Activated CD8-positive, alpha-beta memory T cell treated with anti-CD3 and anti-CD28 coated beads, Interleukin-2, amount 10 ng/mL, durations not matched to agents 7 days and 5 days (primary cell): ENCODE results near the gene ZNF606. TPM values are rescaled to one million over a fixed set of nuclear protein-coding genes. Genes with fewer than 3 reads are reported as not detected.
A peak's percentile ranks its signal among the peaks of the same experiment; 100 is the strongest.

ENCODE experiments used
- ATAC-seq: fragments of 150-1000 bp; cut with Tn5 transposase; one replicate; pipeline ENCODE4 v1.10.0; 2021; ENCODE audit warnings: moderate library complexity
- CTCF ChIA-PET: fragments of 350-600 bp; sonication (Branson Sonifier 250); formaldehyde crosslinking; loops from one replicate; lab custom pipeline; 2021; ENCODE audit warnings: antibody characterized with exemption; lab: Charles Lee
- DNase-seq: peaks from one replicate; pipeline ENCODE4 v3.0.0-alpha.2; 2020
- H3K27ac Mint-ChIP-seq: one replicate; pipeline ENCODE4 v1.8.0; 2021; ENCODE audit warnings: mild to moderate bottlenecking, mixed read lengths
- H3K27me3 Mint-ChIP-seq: one replicate; pipeline ENCODE4 v1.8.0; 2021; ENCODE audit warnings: mixed read lengths
- H3K36me3 Mint-ChIP-seq: one replicate; pipeline ENCODE4 v1.8.0; 2021; ENCODE audit warnings: mild to moderate bottlenecking, mixed read lengths
- H3K4me1 Mint-ChIP-seq: one replicate; pipeline ENCODE4 v1.8.0; 2021; ENCODE audit warnings: mixed read lengths
- H3K4me3 Mint-ChIP-seq: one replicate; pipeline ENCODE4 v1.8.0; 2021; ENCODE audit warnings: mild to moderate bottlenecking, moderate library complexity, mixed read lengths
- H3K9me3 Mint-ChIP-seq: one replicate; pipeline ENCODE4 v1.8.0; 2022; ENCODE audit warnings: low read depth, mixed read lengths
- total RNA-seq, 2 experiments: library from RNA; stranded (reverse); gene quantifications; one replicate each; pipeline ENCODE4 v1.2.3, GENCODE V29; 2021

The ZNF606 gene
- total RNA-seq, 2 experiments from 2014 or later, result 11.6 to 12.8 TPM

DNA sequence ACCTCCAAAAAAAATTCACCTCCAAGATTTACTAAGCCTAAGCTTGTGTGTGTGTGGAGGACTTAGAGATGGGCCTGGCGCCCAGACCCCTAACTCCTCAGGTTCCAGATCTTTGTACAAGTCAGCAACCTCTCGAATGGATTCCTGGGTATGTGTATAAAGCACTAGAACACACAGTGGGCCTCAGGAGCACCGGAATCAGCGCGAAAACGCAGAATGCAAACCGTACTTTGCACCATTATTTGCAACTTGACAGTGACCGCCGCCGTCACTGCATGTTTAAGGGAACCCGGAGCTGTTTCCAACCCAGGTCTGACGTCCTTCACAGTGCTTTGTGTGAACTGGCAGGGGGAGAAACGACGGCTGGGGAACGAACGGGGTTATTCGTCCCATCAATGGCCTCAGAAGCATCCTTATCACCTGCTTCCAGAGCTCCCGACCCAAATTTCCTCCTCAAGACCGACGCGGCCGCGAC, 688 bp downstream of the ZNF606 start:
- Mint-ChIP-seq H3K36me3 (peaks cover 85% of the 10 kb centered on the region), H3K4me3 (peak overlapping the region; percentile 80), H3K4me1 (peaks cover 28% of the 10 kb centered on the region), H3K27ac (peak overlapping the region; percentile 83), H3K9me3 (peaks cover 37% of the 10 kb centered on the region), H3K27me3 (no peaks in the 10 kb centered on the region)
- peak; percentile 14 for ATAC-seq
- CTCF ChIA-PET, result no interaction called here
- peak; percentile 55 for DNase-seq

DNA sequence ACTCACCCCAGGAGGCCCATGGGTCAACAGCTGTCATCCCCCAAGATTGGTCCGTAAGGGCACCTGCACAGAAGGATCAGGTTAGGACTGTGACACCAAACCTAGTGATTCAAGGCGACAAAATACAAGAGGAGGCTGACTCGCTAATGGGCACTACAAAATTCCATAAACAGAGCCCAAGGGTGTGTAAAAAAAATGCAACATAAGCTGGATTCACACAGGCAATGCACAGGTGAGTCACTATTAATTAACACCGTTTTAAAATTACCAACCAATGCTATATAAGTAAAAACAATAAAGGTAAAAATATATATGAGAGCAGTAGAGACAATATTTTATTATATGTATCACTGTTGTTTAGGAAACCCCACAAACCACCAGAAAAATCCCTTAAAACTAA, 1.9 kb downstream of the ZNF606 start:
- peaks cover 36% of the 10 kb centered on the region for H3K9me3 Mint-ChIP-seq
- peaks cover 83% of the 10 kb centered on the region for H3K36me3 Mint-ChIP-seq
- ATAC-seq (no peak), DNase-seq (no peak)
- H3K27ac Mint-ChIP-seq, result no peak overlapping the region
- CTCF ChIA-PET, result interaction anchor here (1.0 kb wide), 1 partner anchor 31 kb away, joined by 3 read pairs; no protein-coding TSS in a partner anchor
- no peaks in the 10 kb centered on the region for H3K27me3 Mint-ChIP-seq
- H3K4me3 Mint-ChIP-seq, result no peak overlapping the region
- H3K4me1 Mint-ChIP-seq, result peaks cover 28% of the 10 kb centered on the region

GRCh38 chr19:57992841-57993240, 9.8 kb downstream of the ZNF606 start:
- peaks cover 68% of the 10 kb centered on the region for H3K36me3 Mint-ChIP-seq
- DNase-seq (no peak), ATAC-seq (no peak)
- peaks cover 52% of the 10 kb centered on the region for H3K9me3 Mint-ChIP-seq
- CTCF ChIA-PET, result no interaction called here
- H3K4me3 Mint-ChIP-seq, result no peak overlapping the region
- H3K27ac Mint-ChIP-seq, result no peak overlapping the region
- H3K4me1 Mint-ChIP-seq, result no peaks in the 10 kb centered on the region
- no peaks in the 10 kb centered on the region for H3K27me3 Mint-ChIP-seq

- Mint-ChIP-seq H3K4me1 (no peaks in the 10 kb centered on the region), H3K27me3 (no peaks in the 10 kb centered on the region), H3K27ac (no peak overlapping the region), H3K4me3 (no peak overlapping the region), H3K36me3 (peaks cover 62% of the 10 kb centered on the region), H3K9me3 (peaks cover 53% of the 10 kb centered on the region)
- DNase-seq (no peak), ATAC-seq (no peak)
- CTCF ChIA-PET, result no interaction called here
Observed at GRCh38 chr19:57978586-57979289, 23.9 kb downstream of the ZNF606 start.

GRCh38 chr19:57974434-57974833, 28.2 kb downstream of the ZNF606 start, which contains the start of gene C19orf18:
C19orf18 (minus strand) TSS chr19:57974534; CDS start chr19:57974432, 102 bp downstream.
- Mint-ChIP-seq H3K9me3 (peaks cover 47% of the 10 kb centered on the region), H3K27ac (no peak within 1 kb of the TSS), H3K27me3 (no peaks in the 10 kb centered on the region), H3K4me3 (no peak within 1 kb of the TSS), H3K4me1 (no peaks in the 10 kb centered on the region), H3K36me3 (peaks cover 25% of the 10 kb centered on the region)
- CTCF ChIA-PET, result no interaction called here
- no peak for DNase-seq
- no peak for ATAC-seq

GRCh38 chr19:57964761-57965160, 37.9 kb downstream of the ZNF606 start:
- peaks cover 25% of the 10 kb centered on the region for H3K9me3 Mint-ChIP-seq
- no peak for DNase-seq
- H3K27me3 Mint-ChIP-seq, result no peaks in the 10 kb centered on the region
- no peak for ATAC-seq
- CTCF ChIA-PET, result no interaction called here
- H3K4me3 Mint-ChIP-seq, result no peak overlapping the region
- H3K36me3 Mint-ChIP-seq, result peaks cover 8% of the 10 kb centered on the region
- H3K4me1 Mint-ChIP-seq, result no peaks in the 10 kb centered on the region
- H3K27ac Mint-ChIP-seq, result no peak overlapping the region

DNA sequence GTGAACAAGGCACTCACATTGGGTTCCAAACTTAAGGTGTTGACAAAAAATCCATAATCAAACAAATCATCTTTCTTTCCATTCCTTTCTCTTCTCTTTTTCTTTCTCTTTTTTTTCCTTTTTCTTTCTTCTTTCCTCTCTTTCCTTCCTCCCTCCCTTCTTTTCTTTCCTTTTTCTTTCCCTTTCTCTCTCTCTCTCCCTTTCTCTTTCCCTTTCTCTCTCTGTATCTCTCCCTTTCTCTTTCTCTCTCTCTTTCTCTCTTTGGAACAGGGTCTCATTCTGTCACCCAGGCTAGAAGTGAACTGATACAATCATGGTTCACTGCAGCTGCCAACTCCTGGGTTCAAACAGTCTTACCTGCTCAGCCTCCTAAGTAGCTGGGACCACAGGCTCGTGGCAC, 40.8 kb downstream of the ZNF606 start:
- CTCF ChIA-PET, result no interaction called here
- Mint-ChIP-seq H3K9me3 (peaks cover 22% of the 10 kb centered on the region), H3K36me3 (peaks cover 5% of the 10 kb centered on the region), H3K4me3 (no peak overlapping the region), H3K4me1 (no peaks in the 10 kb centered on the region), H3K27ac (no peak overlapping the region), H3K27me3 (no peaks in the 10 kb centered on the region)
- ATAC-seq, result no peak
- no peak for DNase-seq

DNA sequence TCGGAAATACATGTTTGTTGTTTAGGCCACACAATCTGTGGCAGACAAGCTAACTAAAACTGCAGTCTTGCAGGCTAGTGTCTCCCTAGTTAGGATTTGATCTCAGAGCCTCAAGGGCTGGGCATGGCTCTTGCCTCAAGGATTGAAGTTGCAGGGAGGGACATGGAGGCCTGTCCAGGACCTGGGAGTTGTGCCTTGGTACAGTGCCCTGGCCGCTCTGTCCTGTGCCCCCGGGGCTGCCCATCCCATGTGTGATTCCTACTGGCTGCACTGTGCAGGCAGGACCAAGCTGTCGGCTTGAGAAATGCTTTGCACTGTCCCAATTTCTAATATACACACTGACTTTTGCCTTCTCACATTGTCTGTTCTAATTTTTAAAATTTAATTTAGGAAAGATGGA, 47.6 kb downstream of the ZNF606 start:
- H3K27me3 Mint-ChIP-seq, result no peaks in the 10 kb centered on the region
- peaks cover 36% of the 10 kb centered on the region for H3K9me3 Mint-ChIP-seq
- CTCF ChIA-PET, result no interaction called here
- H3K36me3 Mint-ChIP-seq, result peaks cover 2% of the 10 kb centered on the region
- ATAC-seq (no peak), DNase-seq (no peak)
- H3K4me1 Mint-ChIP-seq, result no peaks in the 10 kb centered on the region
- H3K4me3 Mint-ChIP-seq, result no peak overlapping the region
- H3K27ac Mint-ChIP-seq, result no peak overlapping the region

GRCh38 chr19:57949702-57950101, 52.9 kb downstream of the ZNF606 start:
- Mint-ChIP-seq H3K9me3 (peaks cover 31% of the 10 kb centered on the region), H3K27ac (no peak overlapping the region), H3K36me3 (peaks cover 23% of the 10 kb centered on the region), H3K4me3 (no peak overlapping the region), H3K27me3 (no peaks in the 10 kb centered on the region), H3K4me1 (peaks cover 15% of the 10 kb centered on the region)
- DNase-seq (no peak), ATAC-seq (no peak)
- CTCF ChIA-PET, result no interaction called here

DNA sequence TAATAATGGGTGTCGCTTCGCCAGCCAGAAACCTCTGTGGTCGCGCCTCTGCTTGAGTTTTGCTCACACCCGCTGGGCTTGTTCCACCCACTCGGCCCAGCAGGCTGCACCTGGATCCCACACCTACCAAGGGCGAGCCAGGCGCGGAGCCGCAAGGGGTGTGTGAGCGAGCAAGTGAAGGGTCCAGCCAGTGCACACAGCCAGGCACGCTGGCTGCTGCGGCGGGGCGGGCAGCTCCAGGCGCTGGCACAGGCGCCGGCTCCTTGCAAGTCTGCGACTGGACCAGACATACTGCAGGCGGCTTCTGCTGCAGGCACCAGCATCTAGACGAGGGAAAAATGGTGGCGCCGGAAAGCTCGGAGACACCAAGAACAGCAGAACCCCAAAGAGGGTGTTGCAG, 53.3 kb downstream of the ZNF606 start:
- Mint-ChIP-seq H3K9me3 (peaks cover 30% of the 10 kb centered on the region), H3K36me3 (peaks cover 27% of the 10 kb centered on the region), H3K4me3 (no peak overlapping the region), H3K27me3 (no peaks in the 10 kb centered on the region), H3K27ac (no peak overlapping the region), H3K4me1 (peaks cover 15% of the 10 kb centered on the region)
- no peak for ATAC-seq
- no peak for DNase-seq
- CTCF ChIA-PET, result no interaction called here

GRCh38 chr19:57947419-57948134, 55.0 kb downstream of the ZNF606 start, which contains the start of gene ZNF256:
ZNF256 (minus strand) TSS chr19:57947706; CDS start chr19:57947474, 232 bp downstream.
- Mint-ChIP-seq H3K4me3 (peak within 1 kb of the TSS; percentile 95), H3K27me3 (no peaks in the 10 kb centered on the region), H3K36me3 (peaks cover 44% of the 10 kb centered on the region), H3K4me1 (peaks cover 15% of the 10 kb centered on the region), H3K27ac (peak within 1 kb of the TSS; percentile 90), H3K9me3 (peaks cover 30% of the 10 kb centered on the region)
- CTCF ChIA-PET, result no interaction called here
- DNase-seq (peak; percentile 94), ATAC-seq (peak; percentile 97)

DNA sequence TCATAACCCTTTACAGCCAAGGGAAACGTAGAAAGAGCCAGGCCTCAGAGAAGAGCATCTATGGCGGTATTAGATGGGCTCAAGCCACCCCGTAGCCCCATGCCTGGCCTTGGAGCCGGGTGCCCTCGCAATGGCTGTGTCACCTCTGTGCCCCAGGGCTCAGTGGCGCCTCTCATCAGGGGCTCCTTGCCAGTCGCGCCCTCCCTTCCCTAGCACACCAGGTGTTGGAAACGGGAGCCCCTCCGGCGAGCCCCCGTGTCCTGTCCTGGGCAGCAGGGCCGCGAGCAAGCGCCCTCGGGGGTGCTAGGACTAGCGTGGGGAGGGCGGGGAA, 55.6 kb downstream of the ZNF606 start:
- Mint-ChIP-seq H3K9me3 (peaks cover 36% of the 10 kb centered on the region), H3K4me3 (peak overlapping the region; percentile 95), H3K36me3 (peaks cover 49% of the 10 kb centered on the region), H3K4me1 (peaks cover 15% of the 10 kb centered on the region), H3K27ac (peak overlapping the region; percentile 90), H3K27me3 (no peaks in the 10 kb centered on the region)
- CTCF ChIA-PET, result no interaction called here
- DNase-seq (no peak), ATAC-seq (no peak)

GRCh38 chr19:57946316-57946715, 56.3 kb downstream of the ZNF606 start:
- H3K36me3 Mint-ChIP-seq, result peaks cover 55% of the 10 kb centered on the region
- H3K4me1 Mint-ChIP-seq, result peaks cover 15% of the 10 kb centered on the region
- no peak for DNase-seq
- H3K9me3 Mint-ChIP-seq, result peaks cover 39% of the 10 kb centered on the region
- H3K27ac Mint-ChIP-seq, result peak overlapping the region; percentile 42
- H3K27me3 Mint-ChIP-seq, result no peaks in the 10 kb centered on the region
- H3K4me3 Mint-ChIP-seq, result peak overlapping the region; percentile 95
- CTCF ChIA-PET, result no interaction called here
- no peak for ATAC-seq

- Mint-ChIP-seq H3K27me3 (no peaks in the 10 kb centered on the region), H3K36me3 (peaks cover 84% of the 10 kb centered on the region), H3K4me1 (peaks cover 10% of the 10 kb centered on the region), H3K9me3 (peaks cover 47% of the 10 kb centered on the region), H3K4me3 (no peak overlapping the region), H3K27ac (no peak overlapping the region)
- no peak for ATAC-seq
- DNase-seq, result no peak
- CTCF ChIA-PET, result no interaction called here
Observed at GRCh38 chr19:57941593-57941992, 61.0 kb downstream of the ZNF606 start.
